NB4 (cell line): Measurements from ENCODE around the gene MC2R.

Experiments
- DNase-seq: peaks from one replicate; pipeline ENCODE4 v3.0.0; 2010; ENCODE audit warnings: low read depth
- H3K4me3 ChIP-seq: one replicate; pipeline ENCODE4 v1.5.1; 2011; ENCODE audit warnings: mild to moderate bottlenecking, low read depth, low read length, moderate library complexity
- CTCF ChIP-seq: IDR thresholded peaks from one replicate; pipeline ENCODE4 v1.5.1; 2012; ENCODE audit warnings: low read depth, low read length
- MAX ChIP-seq: IDR thresholded peaks from 2 replicates; pipeline ENCODE4 v1.6.1; 2011; ENCODE audit warnings: low read depth, low read length
- MYC ChIP-seq: IDR thresholded peaks from 2 replicates; pipeline ENCODE4 v1.6.1; 2011; ENCODE audit warnings: low read depth, low read length
- POLR2A ChIP-seq: IDR thresholded peaks from 2 replicates; pipeline ENCODE4 v1.6.1; 2011; ENCODE audit warnings: mild to moderate bottlenecking; ENCODE audit not compliant: insufficient read length; ENCODE audit errors: extremely low read depth

Gene MC2R

GRCh38 chr18:13879492-13879891 lies 35.8 kb downstream of the MC2R start:
- no peak for DNase-seq
- H3K4me3 ChIP-seq, result no peak overlapping the region
- TF ChIP-seq CTCF, result no peak
- no peak for TF ChIP-seq MAX
- TF ChIP-seq MYC, result no peak
- TF ChIP-seq POLR2A, result no peak

GRCh38 chr18:13878857-13879256 lies 36.5 kb downstream of the MC2R start:
- no peak for TF ChIP-seq CTCF
- no peak for TF ChIP-seq MAX
- TF ChIP-seq POLR2A, result no peak
- no peak for TF ChIP-seq MYC
- no peak overlapping the region for H3K4me3 ChIP-seq
- no peak for DNase-seq

- no peak overlapping the region for H3K4me3 ChIP-seq
- TF ChIP-seq CTCF (no peak), POLR2A (no peak), MYC (no peak), MAX (no peak)
- peak; percentile 13 for DNase-seq
Observed at GRCh38 chr18:13877157-13877556, 38.2 kb downstream of the MC2R start.

- H3K4me3 ChIP-seq, result no peak overlapping the region
- TF ChIP-seq MAX (no peak), MYC (no peak)
- DNase-seq, result no peak
Observed at GRCh38 chr18:13874558-13874957, 40.8 kb downstream of the MC2R start.

- H3K4me3 ChIP-seq, result no peak overlapping the region
- DNase-seq, result no peak
- TF ChIP-seq MAX (no peak), MYC (no peak), POLR2A (no peak), CTCF (no peak)
Observed at GRCh38 chr18:13872932-13873331, 42.4 kb downstream of the MC2R start.

- no peak overlapping the region for H3K4me3 ChIP-seq
- DNase-seq, result no peak
- no peak for TF ChIP-seq CTCF
- TF ChIP-seq MAX, result no peak
- no peak for TF ChIP-seq MYC
- TF ChIP-seq POLR2A, result no peak
Observed at GRCh38 chr18:13872373-13872772, 43.0 kb downstream of the MC2R start.
